H1 (cell line): ENCODE measurements around the gene SLC28A1. TPM values are rescaled to one million over a fixed set of nuclear protein-coding genes. Genes with fewer than 3 reads are reported as not detected.
"Not testable (repeated sequence)": the region's sequence is repeated elsewhere in the genome, so short reads cannot be mapped to it uniquely, and the experiment has no call there.

Experiments
- CTCF ChIA-PET: fragments of 300-600 bp; sonication (Branson Sonifier 250); formaldehyde crosslinking; loops from one replicate; lab custom pipeline; 2021; ENCODE audit not compliant: partially characterized antibody; lab: Charles Lee
- POLR2A ChIA-PET: fragments of 300-600 bp; sonication (Branson Sonifier 250); formaldehyde crosslinking; loops from one replicate; lab custom pipeline; 2021; ENCODE audit warnings: inconsistent platforms; ENCODE audit not compliant: partially characterized antibody; lab: Charles Lee
- DNase-seq, 2 experiments: peaks; one replicate each; pipeline versions ENCODE4 v3.0.0 to v3.0.0-alpha.2; 2010 to 2022; ENCODE audit warnings: low spot score in 2 of 2, low read depth in 1 of 2, mixed read lengths in 1 of 2
- FAIRE-seq: peaks from 2 replicates; lab custom pipeline; 2011; peaks lifted over from hg19 to GRCh38; lab: Jason Lieb, UNC
- H2AFZ ChIP-seq: 2 replicates; pipeline ENCODE4 v1.8.1; 2012; ENCODE audit warnings: low read length, inconsistent platforms
- H2AK5ac ChIP-seq: 2 replicates; pipeline ENCODE4 v1.6.1; 2013; ENCODE audit warnings: low read depth, low read length
- H2BK120ac ChIP-seq: replicated peaks from 2 replicates; pipeline ENCODE3; 2013; ENCODE audit warnings: low read depth, low read length, inconsistent platforms
- H2BK12ac ChIP-seq: 2 replicates; pipeline ENCODE4 v1.6.1; 2013; ENCODE audit warnings: low read depth, low read length
- H2BK15ac ChIP-seq: 2 replicates; pipeline ENCODE4 v1.6.1; 2013; ENCODE audit warnings: low read length
- H2BK20ac ChIP-seq: 2 replicates; pipeline ENCODE4 v1.6.1; 2013; ENCODE audit warnings: low read length
- H2BK5ac ChIP-seq: 2 replicates; pipeline ENCODE4 v1.6.1; 2013; ENCODE audit warnings: low read depth, low read length
- H3K14ac ChIP-seq: 2 replicates; pipeline ENCODE4 v1.6.1; 2013; ENCODE audit warnings: inconsistent platforms; ENCODE audit not compliant: insufficient read length
- H3K18ac ChIP-seq: 2 replicates; pipeline ENCODE4 v1.6.1; 2013; ENCODE audit warnings: low read length; ENCODE audit errors: extremely low read depth
- H3K23ac ChIP-seq: 2 replicates; pipeline ENCODE4 v1.6.1; 2013; ENCODE audit warnings: inconsistent platforms; ENCODE audit not compliant: insufficient read length
- H3K23me2 ChIP-seq: 2 replicates; pipeline ENCODE4 v1.6.1; 2013; ENCODE audit warnings: low read depth, low read length
- H3K27ac ChIP-seq: 2 replicates; pipeline ENCODE4 v1.6.1; 2011; ENCODE audit warnings: low read depth, low read length, inconsistent platforms
- H3K27me3 ChIP-seq, 4 experiments: replicated peaks in 1 of 4; 1 replicate in 1 of 4; 2 replicates in 3 of 4; pipeline versions ENCODE4 v1.6.1 to v1.8.1; 2011 to 2013; ENCODE audit warnings: low read length in 3 of 4, mild to moderate bottlenecking in 3 of 4, inconsistent platforms in 2 of 4, mixed read lengths in 2 of 4, moderate library complexity in 1 of 4; ENCODE audit not compliant: control insufficient read depth in 3 of 4, insufficient read depth in 3 of 4; ENCODE audit errors: extremely low read depth in 1 of 4
- H3K36me3 ChIP-seq, 4 experiments: 2 replicates each; pipeline versions ENCODE4 v1.6.1 to v1.8.1; 2011 to 2013; ENCODE audit warnings: mild to moderate bottlenecking in 4 of 4, low read length in 3 of 4, moderate library complexity in 2 of 4, control low read depth in 1 of 4, inconsistent platforms in 1 of 4; ENCODE audit not compliant: insufficient read depth in 4 of 4, control insufficient read depth in 2 of 4
- H3K4ac ChIP-seq: replicated peaks from 2 replicates; pipeline ENCODE3; 2013; ENCODE audit warnings: low read length, low read depth, mixed read lengths, inconsistent platforms; ENCODE audit not compliant: insufficient read length
- H3K4me1 ChIP-seq, 4 experiments: replicated peaks in 1 of 4; 1 replicate in 1 of 4; 2 replicates in 3 of 4; pipeline versions ENCODE4 v1.6.1 to v1.8.1; 2011 to 2013; ENCODE audit warnings: low read length in 3 of 4, inconsistent platforms in 2 of 4, mixed read lengths in 1 of 4; ENCODE audit not compliant: insufficient read depth in 4 of 4, control insufficient read depth in 3 of 4
- H3K4me2 ChIP-seq, 2 experiments: 2 replicates each; pipeline versions ENCODE4 v1.6.1 to v1.8.1; 2011 to 2013; ENCODE audit warnings: low read depth in 2 of 2, low read length in 2 of 2, control low read depth in 1 of 2, inconsistent platforms in 1 of 2, mild to moderate bottlenecking in 1 of 2; ENCODE audit not compliant: insufficient read depth in 1 of 2
- H3K4me3 ChIP-seq, 4 experiments: fragments of 200-600, 300-600 bp in 1 of 4; sonication (generic), shearing (Covaris generic), sonication (Bioruptor Twin) in 1 of 4; 2 replicates each; pipeline versions ENCODE4 v1.5.1 to v1.8.1; 2011 to 2016; ENCODE audit warnings: low read length in 4 of 4, low read depth in 3 of 4, control low read depth in 2 of 4, inconsistent platforms in 2 of 4, mild to moderate bottlenecking in 2 of 4, mixed read lengths in 1 of 4, moderate library complexity in 1 of 4; ENCODE audit not compliant: insufficient read depth in 2 of 4; ENCODE audit errors: extremely low read depth in 1 of 4
- H3K56ac ChIP-seq: replicated peaks from 2 replicates; pipeline ENCODE3; 2013; ENCODE audit warnings: low read depth, mild to moderate bottlenecking, mixed read lengths, low read length, inconsistent platforms; ENCODE audit not compliant: insufficient read length
- H3K79me1 ChIP-seq: 2 replicates; pipeline ENCODE4 v1.6.1; 2013; ENCODE audit warnings: low read depth, low read length, control low read depth
- H3K79me2 ChIP-seq, 2 experiments: 2 replicates each; pipeline versions ENCODE4 v1.6.1 to v1.8.1; 2012 to 2013; ENCODE audit warnings: low read length in 2 of 2, mild to moderate bottlenecking in 2 of 2, inconsistent platforms in 1 of 2; ENCODE audit not compliant: insufficient read depth in 2 of 2, control insufficient read depth in 1 of 2
- H3K9ac ChIP-seq, 4 experiments: replicated peaks in 1 of 4; 1 replicate in 1 of 4; 2 replicates in 3 of 4; pipeline versions ENCODE4 v1.6.1 to v1.8.1; 2011 to 2013; ENCODE audit warnings: low read depth in 3 of 4, low read length in 3 of 4, control low read depth in 2 of 4, mild to moderate bottlenecking in 2 of 4, moderate library complexity in 2 of 4, inconsistent platforms in 1 of 4; ENCODE audit errors: extremely low read depth in 1 of 4
- H3K9me3 ChIP-seq, 2 experiments: 2 replicates each; pipeline versions ENCODE4 v1.6.1 to v1.8.1; 2012 to 2013; ENCODE audit warnings: mild to moderate bottlenecking in 2 of 2, moderate library complexity in 2 of 2, control low read depth in 1 of 2, inconsistent platforms in 1 of 2, low read depth in 1 of 2, low read length in 1 of 2, mixed read lengths in 1 of 2; ENCODE audit not compliant: insufficient read depth in 2 of 2
- H4K20me1 ChIP-seq, 2 experiments: replicated peaks in 1 of 2; 2 replicates each; pipeline versions ENCODE3 to v1.8.1; 2011 to 2013; ENCODE audit warnings: inconsistent platforms in 2 of 2, low read length in 2 of 2, mild to moderate bottlenecking in 1 of 2; ENCODE audit not compliant: insufficient read depth in 2 of 2, control insufficient read depth in 1 of 2
- H4K5ac ChIP-seq: 2 replicates; pipeline ENCODE4 v1.6.1; 2013; ENCODE audit warnings: low read length, low read depth, mixed read lengths, inconsistent platforms; ENCODE audit not compliant: insufficient read length
- H4K8ac ChIP-seq: 2 replicates; pipeline ENCODE4 v1.8.0; 2013; ENCODE audit warnings: mild to moderate bottlenecking, moderate library complexity, low read length, inconsistent platforms; ENCODE audit not compliant: insufficient read depth; ENCODE audit errors: extremely low read depth
- H4K91ac ChIP-seq: replicated peaks from 2 replicates; pipeline ENCODE3; 2013; ENCODE audit warnings: low read length, mixed read lengths, inconsistent platforms; ENCODE audit not compliant: insufficient read length
- WGBS, 2 experiments: shearing (Covaris generic) in 1 of 2; methylation state at CpG; one replicate each; pipeline versions ENCODE4 v1.1.6 to v1.1.7; 2013 to 2015; ENCODE audit warnings: low lambda C conversion rate in 2 of 2, mixed read lengths in 2 of 2, inconsistent platforms in 1 of 2, low coverage in 1 of 2, missing lambda C conversion rate in 1 of 2; ENCODE audit not compliant: insufficient replicate concordance in 2 of 2, insufficient coverage in 1 of 2, insufficient read length in 1 of 2; ENCODE audit errors: extremely low coverage in 1 of 2, missing lambda C conversion rate in 1 of 2; 5-methylcytosine and 5-hydroxymethylcytosine counted together
- polyA plus RNA-seq, 7 experiments: library from polyadenylated mRNA; depleted of rRNA in 3 of 7; stranded (reverse) in 5 of 7; unstranded in 2 of 7; fragments of >200 nt in 5 of 7; fragments of 200-250 nt in 2 of 7; gene quantifications; 1 replicate in 5 of 7; 2 replicates in 1 of 7; 4 replicates in 1 of 7; pipeline versions ENCODE4 v1.2.1 to v1.2.3, GENCODE V29; 2011 to 2013; ENCODE audit warnings: missing spikeins in 2 of 7, mixed read lengths in 2 of 7
- total RNA-seq: library from RNA; stranded (reverse); fragmentation: NEBNext Ultra II Directional; extraction: Animal tissue kit (Norgen Biotek cat#: 25700); gene quantifications from 2 replicates; pipeline ENCODE4 v1.2.1, GENCODE V29; 2021

SLC28A1 gene
- total and polyA plus RNA-seq, 2 of the 8 experiments (the other 6 are each of a cell fraction or from before 2014, with no cell fraction given): 0.09 TPM; not detected in 1

DNA sequence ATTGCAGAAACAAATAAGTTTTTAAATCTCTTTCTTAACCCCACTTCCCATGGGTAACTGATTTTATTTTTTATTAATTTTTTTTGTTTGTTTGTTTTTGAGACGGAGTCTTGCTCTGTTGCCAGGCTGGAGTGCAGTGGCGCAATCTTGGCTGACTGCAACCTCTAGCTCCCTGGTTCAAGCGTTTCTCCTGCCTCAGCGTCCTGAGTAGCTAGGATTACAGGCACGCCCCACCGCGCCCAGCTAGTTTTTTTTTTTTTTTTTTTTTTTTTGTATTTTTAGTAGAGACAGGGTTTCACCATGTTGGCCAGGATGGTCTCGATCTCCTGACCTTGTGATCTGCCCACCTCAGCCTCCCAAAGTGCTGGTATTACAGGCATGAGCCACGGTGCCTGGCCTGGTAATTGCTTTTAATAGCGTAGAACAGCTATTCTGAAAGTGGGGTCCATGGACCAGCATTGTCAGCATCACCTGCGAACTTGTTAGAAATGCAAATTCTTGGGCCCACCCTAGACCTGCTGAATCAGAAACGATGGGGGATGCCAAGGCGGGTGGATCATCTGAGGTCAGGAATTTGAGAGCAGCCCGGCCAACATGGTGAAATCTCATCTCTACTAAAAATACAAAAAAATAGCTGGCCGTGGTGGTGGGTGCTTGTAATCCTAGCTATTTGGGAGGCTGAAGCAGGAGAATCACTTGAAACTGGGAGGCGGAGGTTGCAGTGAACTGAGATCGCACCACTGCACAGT is 40.5 kb downstream of the SLC28A1 start:
- H2AK5ac ChIP-seq, FAIRE-seq, H4K20me1 ChIP-seq, H3K4ac ChIP-seq, H3K14ac ChIP-seq, H4K8ac ChIP-seq, H2BK12ac ChIP-seq, H2BK5ac ChIP-seq, H2BK15ac ChIP-seq, DNase-seq, H3K27ac ChIP-seq, H3K23me2 ChIP-seq, H3K79me1 ChIP-seq, H3K27me3 ChIP-seq, H3K18ac ChIP-seq, H3K79me2 ChIP-seq, H3K23ac ChIP-seq, H3K9me3 ChIP-seq, H3K36me3 ChIP-seq, H3K56ac ChIP-seq, H3K4me2 ChIP-seq, H3K9ac ChIP-seq, H3K4me3 ChIP-seq, H2BK20ac ChIP-seq, H4K91ac ChIP-seq, H2AFZ ChIP-seq, H2BK120ac ChIP-seq, H3K4me1 ChIP-seq, POLR2A ChIA-PET, H4K5ac ChIP-seq: not testable (repeated sequence)
- CTCF ChIA-PET: interaction anchor here (0.6 to 6.3 kb wide), 9 partner anchors 12 to 102 kb away, joined by 3 to 39 read pairs (median 4); no protein-coding TSS in a partner anchor
- WGBS, 2 experiments: 81% methylated on average over 17 of the region's 17 CpGs; no CpG with 5 or more reads in 1 of the 2 experiments
